Muscle layer of colon (tissue), 2 donors: ENCODE results near the gene COL28A1.
A peak's percentile ranks its signal among the peaks of the same experiment; 100 is the strongest.

Experiments used
- H3K27ac ChIP-seq: one replicate; pipeline ENCODE4 v1.7.0; 2013; ENCODE audit warnings: low read depth, mild to moderate bottlenecking, low read length, moderate library complexity
- H3K27me3 ChIP-seq, 2 donors: one replicate each; pipeline ENCODE4 v1.7.0; 2013; ENCODE audit warnings: low read length in 2 of 2, mild to moderate bottlenecking in 2 of 2; ENCODE audit not compliant: insufficient read depth in 2 of 2, control insufficient read depth in 1 of 2
- H3K36me3 ChIP-seq: one replicate; pipeline ENCODE4 v1.7.0; 2013; ENCODE audit warnings: mild to moderate bottlenecking, low read length; ENCODE audit not compliant: insufficient read depth
- H3K4me1 ChIP-seq: one replicate; pipeline ENCODE4 v1.7.0; 2013; ENCODE audit warnings: mild to moderate bottlenecking, low read length; ENCODE audit not compliant: insufficient read depth
- H3K4me3 ChIP-seq, 2 donors: one replicate each; pipeline ENCODE4 v1.7.0; 2013; ENCODE audit warnings: low read length in 2 of 2, low read depth in 1 of 2, mild to moderate bottlenecking in 1 of 2, moderate library complexity in 1 of 2
- H3K9ac ChIP-seq: one replicate; pipeline ENCODE4 v1.7.0; 2013; ENCODE audit warnings: low read length
- H3K9me3 ChIP-seq: one replicate; pipeline ENCODE4 v1.7.0; 2013; ENCODE audit warnings: mild to moderate bottlenecking, low read length
- donor health status: abdominal sarcoma.
- donor health status: Adenocarcinoma of cecum.

The COL28A1 gene

GRCh38 chr7:7426676-7427075, 109.0 kb downstream of the COL28A1 start:
- H3K9ac ChIP-seq = no peak overlapping the region
- H3K4me3 ChIP-seq = no peak overlapping the region
- no peaks in the 10 kb centered on the region for H3K36me3 ChIP-seq
- no peaks in the 10 kb centered on the region for H3K27me3 ChIP-seq
- peaks cover 3% of the 10 kb centered on the region for H3K4me1 ChIP-seq
- no peak overlapping the region for H3K27ac ChIP-seq
- H3K9me3 ChIP-seq = no peaks in the 10 kb centered on the region

DNA sequence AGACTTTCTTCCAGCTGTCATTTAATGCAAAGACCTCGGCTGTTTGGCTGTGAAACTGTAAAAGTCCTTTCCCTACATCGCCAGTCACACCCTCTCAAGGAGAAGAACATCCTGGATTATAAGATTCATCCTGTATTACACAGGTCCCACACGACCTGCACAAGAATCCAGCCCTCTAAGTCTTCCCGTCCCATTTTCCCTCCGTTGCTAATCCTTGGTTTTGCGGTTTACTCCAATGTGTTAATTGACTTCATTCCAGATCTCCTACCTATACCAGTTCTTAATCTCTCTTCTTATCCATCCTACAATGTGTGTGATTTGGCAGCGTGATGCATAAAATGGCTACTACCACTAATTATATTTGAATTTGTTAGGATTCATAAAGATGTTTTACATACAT, 110.4 kb downstream of the COL28A1 start:
- peaks cover 3% of the 10 kb centered on the region for H3K4me1 ChIP-seq
- no peaks in the 10 kb centered on the region for H3K27me3 ChIP-seq
- no peak overlapping the region for H3K9ac ChIP-seq
- H3K4me3 ChIP-seq = no peak overlapping the region
- H3K36me3 ChIP-seq = no peaks in the 10 kb centered on the region
- H3K27ac ChIP-seq = no peak overlapping the region
- H3K9me3 ChIP-seq = no peaks in the 10 kb centered on the region

DNA sequence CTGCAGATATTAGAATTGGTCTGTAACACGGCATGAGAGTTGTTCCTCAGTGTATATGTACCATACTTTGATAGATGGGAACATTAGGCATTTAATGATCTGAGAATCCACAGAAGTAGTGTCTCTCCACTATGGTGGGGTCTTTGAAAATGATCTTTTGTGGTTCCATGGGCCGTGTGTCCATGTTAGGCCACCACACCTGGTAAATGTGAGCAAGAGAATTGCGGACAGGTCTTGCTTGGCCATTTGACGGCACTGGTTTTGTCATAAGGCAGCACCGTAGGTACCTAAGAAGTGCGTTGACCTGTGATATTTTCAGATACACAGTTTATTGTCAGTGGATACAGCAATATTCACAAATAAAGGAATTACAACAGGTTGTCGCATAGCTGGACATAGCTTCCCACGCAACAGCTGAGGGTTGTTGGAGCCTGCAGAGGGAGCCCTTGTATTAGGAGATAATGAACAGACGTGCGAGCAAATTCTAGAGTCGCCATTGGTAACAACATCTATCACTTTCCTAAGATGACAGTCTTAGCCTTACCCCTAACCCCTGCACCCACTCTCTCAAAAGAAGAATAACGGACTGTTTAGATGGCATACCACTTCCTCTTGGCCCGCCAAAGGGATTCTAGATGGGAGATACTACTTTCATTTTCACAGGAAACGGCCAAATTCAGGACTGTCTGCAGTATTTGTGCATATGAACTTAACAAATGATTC, 111.4 kb downstream of the COL28A1 start:
- H3K4me3 ChIP-seq = peak overlapping the region; percentile 24 to 80
- no peaks in the 10 kb centered on the region for H3K9me3 ChIP-seq
- peaks cover 3% of the 10 kb centered on the region for H3K4me1 ChIP-seq
- H3K27me3 ChIP-seq = no peaks in the 10 kb centered on the region
- no peak overlapping the region for H3K9ac ChIP-seq
- no peaks in the 10 kb centered on the region for H3K36me3 ChIP-seq
- H3K27ac ChIP-seq = no peak overlapping the region

DNA sequence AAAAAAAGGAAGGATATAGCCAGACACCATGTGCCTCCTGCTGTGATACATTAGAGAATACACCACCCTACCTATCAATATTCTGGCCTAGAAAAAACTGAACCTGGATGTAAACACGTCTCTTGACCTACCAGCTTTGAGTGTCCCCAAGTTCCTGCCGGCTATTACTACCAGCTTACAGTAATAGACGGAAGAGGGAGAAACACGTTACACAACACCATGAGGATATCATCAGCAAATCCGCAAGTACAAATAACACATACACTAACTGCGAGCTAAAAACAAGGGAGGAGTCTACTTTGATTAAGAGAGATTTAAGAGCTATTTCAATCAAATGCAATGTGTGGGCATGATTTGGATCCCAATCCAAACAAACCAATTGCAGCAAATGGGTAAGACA, 113.0 kb downstream of the COL28A1 start:
- Histone ChIP-seq H3K9ac (no peak overlapping the region), H3K9me3 (no peaks in the 10 kb centered on the region), H3K4me3 (no peak overlapping the region), H3K36me3 (no peaks in the 10 kb centered on the region), H3K27me3 (no peaks in the 10 kb centered on the region), H3K27ac (no peak overlapping the region), H3K4me1 (peaks cover 3% of the 10 kb centered on the region)

DNA sequence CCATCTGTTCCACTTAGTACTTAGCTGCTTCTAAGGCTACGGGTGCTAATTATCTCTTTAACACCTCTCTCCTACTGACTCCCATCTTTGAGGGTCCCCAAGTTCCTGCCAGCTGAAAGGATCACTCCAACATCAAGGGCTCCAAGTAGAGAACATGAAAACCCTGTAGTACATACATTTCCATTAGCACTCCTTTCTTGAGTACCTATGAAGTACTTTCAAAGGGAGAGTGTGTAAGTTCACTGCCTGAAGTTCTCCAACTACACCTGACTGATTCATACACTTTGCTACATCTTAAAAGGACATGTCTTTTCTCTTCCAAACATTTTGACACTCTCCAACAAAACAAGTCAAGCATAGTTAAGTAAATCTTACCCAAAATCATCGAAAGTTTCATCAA, 113.8 kb downstream of the COL28A1 start:
- no peaks in the 10 kb centered on the region for H3K27me3 ChIP-seq
- H3K4me1 ChIP-seq = peaks cover 3% of the 10 kb centered on the region
- H3K4me3 ChIP-seq = no peak overlapping the region
- H3K9me3 ChIP-seq = no peaks in the 10 kb centered on the region
- H3K27ac ChIP-seq = no peak overlapping the region
- H3K9ac ChIP-seq = no peak overlapping the region
- H3K36me3 ChIP-seq = no peaks in the 10 kb centered on the region

GRCh38 chr7:7418997-7419396, 116.7 kb downstream of the COL28A1 start:
- Histone ChIP-seq H3K9ac (no peak overlapping the region), H3K27me3 (no peaks in the 10 kb centered on the region), H3K4me3 (no peak overlapping the region), H3K27ac (no peak overlapping the region), H3K36me3 (no peaks in the 10 kb centered on the region), H3K9me3 (no peaks in the 10 kb centered on the region), H3K4me1 (no peaks in the 10 kb centered on the region)

GRCh38 chr7:7417851-7418250, 117.8 kb downstream of the COL28A1 start:
- no peaks in the 10 kb centered on the region for H3K9me3 ChIP-seq
- H3K27ac ChIP-seq = no peak overlapping the region
- no peak overlapping the region for H3K4me3 ChIP-seq
- no peaks in the 10 kb centered on the region for H3K4me1 ChIP-seq
- H3K27me3 ChIP-seq = no peaks in the 10 kb centered on the region
- no peak overlapping the region for H3K9ac ChIP-seq
- no peaks in the 10 kb centered on the region for H3K36me3 ChIP-seq

DNA sequence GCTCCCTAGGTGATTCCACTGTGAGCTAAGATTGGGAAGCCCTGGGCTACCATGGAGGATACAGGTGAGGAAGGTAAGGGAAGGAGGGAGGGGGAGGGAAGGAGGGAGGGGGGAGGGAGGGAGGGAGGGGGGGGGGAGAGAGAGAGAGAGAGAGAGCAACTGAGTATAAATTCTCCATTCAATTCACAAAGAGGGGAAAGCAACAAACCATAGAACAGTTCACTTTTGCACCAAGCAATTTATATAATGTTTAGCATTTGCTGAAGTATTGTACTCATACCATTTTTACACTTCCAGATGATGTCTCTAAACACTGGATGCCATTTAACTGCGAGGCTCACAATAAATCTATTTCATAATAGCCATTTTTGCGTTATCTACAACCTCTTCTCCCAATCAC, 118.3 kb downstream of the COL28A1 start:
- Histone ChIP-seq H3K4me3 (no peak overlapping the region), H3K27ac (no peak overlapping the region), H3K9me3 (no peaks in the 10 kb centered on the region), H3K4me1 (no peaks in the 10 kb centered on the region), H3K9ac (no peak overlapping the region), H3K36me3 (no peaks in the 10 kb centered on the region), H3K27me3 (no peaks in the 10 kb centered on the region)

GRCh38 chr7:7416031-7416858, 119.4 kb downstream of the COL28A1 start:
- H3K9ac ChIP-seq = no peak overlapping the region
- no peaks in the 10 kb centered on the region for H3K36me3 ChIP-seq
- H3K27me3 ChIP-seq = no peaks in the 10 kb centered on the region
- no peaks in the 10 kb centered on the region for H3K4me1 ChIP-seq
- H3K27ac ChIP-seq = no peak overlapping the region
- H3K4me3 ChIP-seq = no peak overlapping the region
- H3K9me3 ChIP-seq = no peaks in the 10 kb centered on the region

DNA sequence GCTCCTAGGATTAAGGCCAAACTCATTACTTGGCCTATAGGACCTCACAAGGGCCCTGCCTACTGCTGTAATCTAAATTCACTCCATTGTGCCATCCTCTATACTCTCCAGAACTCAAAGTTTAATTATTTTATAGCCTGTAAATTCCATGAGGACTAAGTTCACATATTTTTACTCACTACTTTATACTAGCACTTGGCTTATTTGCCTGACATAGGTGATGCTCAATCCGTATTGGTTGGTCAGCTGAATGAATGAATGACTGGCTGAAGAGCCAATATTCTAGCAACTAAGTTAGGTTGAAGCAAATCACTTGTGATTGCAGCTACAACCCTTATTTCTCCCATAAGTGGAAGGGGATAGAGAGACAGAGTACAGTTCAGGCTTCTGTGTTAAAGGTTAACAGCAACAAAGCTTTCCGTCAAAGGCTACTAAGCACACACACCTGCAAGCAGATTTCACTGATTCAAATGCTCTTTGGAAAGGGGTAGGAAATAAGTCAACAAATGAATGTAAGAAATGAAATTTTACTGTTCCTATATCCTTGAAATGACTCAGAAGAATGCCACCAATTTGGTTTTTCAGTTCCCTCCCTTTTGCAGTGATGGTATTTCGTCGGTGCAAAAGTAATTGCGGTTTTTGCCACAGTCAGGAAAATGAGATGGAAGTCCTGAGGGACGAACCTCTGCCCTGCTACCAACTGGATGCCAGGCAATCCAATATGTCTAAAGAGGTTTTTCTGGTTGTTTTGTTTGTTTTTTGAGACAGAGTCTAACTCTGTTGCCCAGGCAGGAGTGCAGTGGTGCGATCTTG, 120.7 kb downstream of the COL28A1 start:
- Histone ChIP-seq H3K4me3 (no peak overlapping the region), H3K27ac (no peak overlapping the region), H3K9ac (no peak overlapping the region), H3K9me3 (no peaks in the 10 kb centered on the region), H3K4me1 (no peaks in the 10 kb centered on the region), H3K27me3 (no peaks in the 10 kb centered on the region), H3K36me3 (no peaks in the 10 kb centered on the region)

- no peak overlapping the region for H3K27ac ChIP-seq
- H3K4me1 ChIP-seq = no peaks in the 10 kb centered on the region
- H3K27me3 ChIP-seq = no peaks in the 10 kb centered on the region
- H3K4me3 ChIP-seq = no peak overlapping the region
- H3K36me3 ChIP-seq = no peaks in the 10 kb centered on the region
- H3K9me3 ChIP-seq = peaks cover 4% of the 10 kb centered on the region
- H3K9ac ChIP-seq = no peak overlapping the region
These were observed 127.5 kb downstream of the COL28A1 start for GRCh38 chr7:7408001-7408770.
